HG03457 (cell line): ENCODE results near the gene TALDO1.

Experiments
- ATAC-seq: cut with Tn5 transposase; IDR thresholded peaks from one replicate; pipeline ENCODE4 v1.9.1; 2021; ENCODE audit warnings: moderate number of reproducible peaks; ENCODE audit not compliant: unreplicated experiment

Gene TALDO1

DNA sequence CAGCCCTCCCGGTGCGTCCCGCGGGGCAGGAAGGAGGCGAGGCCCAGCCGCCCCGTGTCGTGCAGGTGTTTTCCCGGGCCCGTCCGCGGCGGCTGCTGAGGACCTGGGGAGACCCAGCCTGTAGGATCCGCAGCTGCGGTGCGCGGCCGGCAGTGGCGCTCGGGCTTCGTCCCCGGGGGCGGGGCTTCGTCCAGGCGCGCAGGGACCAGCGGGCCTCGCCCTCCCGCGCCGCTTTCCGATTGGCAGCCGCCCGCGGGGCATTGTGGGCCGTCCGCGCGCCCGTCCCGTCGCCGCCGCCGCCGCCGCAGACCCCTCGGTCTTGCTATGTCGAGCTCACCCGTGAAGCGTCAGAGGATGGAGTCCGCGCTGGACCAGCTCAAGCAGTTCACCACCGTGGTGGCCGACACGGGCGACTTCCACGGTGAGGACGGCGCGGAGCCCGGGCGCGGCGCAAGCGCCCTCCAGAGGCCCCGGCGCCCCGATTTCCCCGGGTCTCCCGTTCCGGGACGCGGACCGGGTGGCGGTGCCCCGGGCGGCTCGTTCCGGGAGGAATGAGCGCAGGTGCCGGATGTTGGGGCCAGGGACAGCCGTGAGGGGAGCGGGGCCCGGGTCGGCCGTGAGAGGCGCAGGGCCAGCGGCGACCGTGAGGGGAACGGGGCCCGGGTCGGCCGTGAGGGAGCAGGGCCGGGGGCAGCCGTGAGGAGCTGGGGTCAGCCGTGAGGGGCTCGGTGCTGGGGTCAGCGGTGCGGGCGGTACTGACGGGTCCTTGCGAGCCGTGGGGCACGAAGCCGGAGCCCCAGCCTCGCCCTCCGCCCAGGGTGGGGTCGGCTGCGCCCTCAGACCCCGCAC lies at the start of gene TALDO1:
Gene TALDO1, plus strand, starts transcription at position 307 of the 849 bp plus-strand sequence. Its CDS starts 18 bp downstream, at position 325.
- no peak for ATAC-seq

DNA sequence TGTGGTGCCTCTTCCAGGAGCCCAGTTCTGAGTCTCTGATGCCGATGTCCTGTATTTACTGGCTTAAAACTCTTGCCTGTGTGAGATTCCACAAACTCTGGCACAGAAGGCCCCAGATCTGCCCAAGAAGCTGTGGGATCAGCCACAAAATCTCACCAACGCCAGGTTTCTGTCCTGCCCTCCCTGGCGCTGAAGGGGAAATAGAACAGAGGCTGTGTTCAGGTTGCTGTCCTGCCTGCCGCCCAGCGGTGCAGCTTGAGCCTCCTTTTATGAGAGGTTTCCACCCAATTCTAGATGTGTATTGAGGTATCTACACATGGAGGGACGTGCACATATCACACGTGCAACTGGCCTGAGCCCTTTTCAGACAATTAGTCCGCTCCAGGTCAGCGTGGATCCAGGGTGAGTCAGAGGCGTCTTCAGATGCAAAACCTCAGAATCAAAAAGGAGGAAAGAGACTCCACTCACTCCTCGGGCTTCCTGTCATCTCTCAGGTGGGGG lies 49.4 kb upstream of the TALDO1 start:
- ATAC-seq, result no peak

GRCh38 chr11:698493-699115 lies 48.7 kb upstream of the TALDO1 start:
- ATAC-seq, result no peak

DNA sequence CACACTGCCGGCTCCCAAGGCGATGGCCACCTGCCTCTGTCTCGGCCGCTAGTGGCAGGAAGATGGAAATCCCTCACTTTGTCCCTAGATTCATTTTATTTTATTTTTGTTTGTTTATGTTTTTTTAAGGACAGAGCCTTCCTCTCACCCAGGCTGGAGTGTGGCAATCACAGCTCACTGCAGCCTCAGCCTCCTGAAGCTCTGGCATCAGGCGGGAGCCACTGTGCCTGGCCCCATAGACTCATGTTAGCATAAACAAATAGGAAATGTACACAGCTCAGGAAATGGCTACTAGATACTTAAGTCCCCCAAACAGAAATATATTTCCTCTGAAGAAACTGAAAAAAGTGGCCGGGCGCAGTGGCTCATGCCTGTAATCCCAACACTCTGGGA lies 48.2 kb upstream of the TALDO1 start:
- ATAC-seq, result no peak

GRCh38 chr11:699753-700152 lies 47.5 kb upstream of the TALDO1 start:
- no peak for ATAC-seq

- no peak for ATAC-seq
Measured at GRCh38 chr11:701741-702461, 45.4 kb upstream of the TALDO1 start.

- ATAC-seq, result no peak
Measured at GRCh38 chr11:702462-703461, 44.5 kb upstream of the TALDO1 start.

- no peak for ATAC-seq
Measured at GRCh38 chr11:703506-703905, 43.8 kb upstream of the TALDO1 start.

DNA sequence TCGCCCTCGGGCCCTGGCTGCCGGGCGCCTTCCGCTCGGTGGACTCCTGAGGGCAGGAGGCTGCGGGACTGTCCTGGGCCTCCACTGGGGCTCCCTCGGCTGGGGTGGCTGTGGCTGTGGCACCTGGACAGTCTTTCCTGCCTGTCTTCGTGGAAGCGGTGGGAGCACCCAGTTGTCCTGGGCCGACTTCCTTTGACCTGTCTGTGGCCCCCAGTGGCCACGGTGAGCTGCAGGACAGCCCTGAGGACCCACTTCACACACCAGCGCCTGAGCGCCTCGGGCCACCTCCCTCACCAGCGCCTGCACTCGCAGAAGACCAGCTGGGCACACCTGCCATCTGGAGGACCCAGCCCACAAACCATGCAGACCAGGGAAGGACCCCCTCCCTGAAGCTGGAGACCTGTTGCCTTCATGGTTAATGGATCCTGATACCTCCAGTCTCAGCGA lies 43.0 kb upstream of the TALDO1 start:
- no peak for ATAC-seq

DNA sequence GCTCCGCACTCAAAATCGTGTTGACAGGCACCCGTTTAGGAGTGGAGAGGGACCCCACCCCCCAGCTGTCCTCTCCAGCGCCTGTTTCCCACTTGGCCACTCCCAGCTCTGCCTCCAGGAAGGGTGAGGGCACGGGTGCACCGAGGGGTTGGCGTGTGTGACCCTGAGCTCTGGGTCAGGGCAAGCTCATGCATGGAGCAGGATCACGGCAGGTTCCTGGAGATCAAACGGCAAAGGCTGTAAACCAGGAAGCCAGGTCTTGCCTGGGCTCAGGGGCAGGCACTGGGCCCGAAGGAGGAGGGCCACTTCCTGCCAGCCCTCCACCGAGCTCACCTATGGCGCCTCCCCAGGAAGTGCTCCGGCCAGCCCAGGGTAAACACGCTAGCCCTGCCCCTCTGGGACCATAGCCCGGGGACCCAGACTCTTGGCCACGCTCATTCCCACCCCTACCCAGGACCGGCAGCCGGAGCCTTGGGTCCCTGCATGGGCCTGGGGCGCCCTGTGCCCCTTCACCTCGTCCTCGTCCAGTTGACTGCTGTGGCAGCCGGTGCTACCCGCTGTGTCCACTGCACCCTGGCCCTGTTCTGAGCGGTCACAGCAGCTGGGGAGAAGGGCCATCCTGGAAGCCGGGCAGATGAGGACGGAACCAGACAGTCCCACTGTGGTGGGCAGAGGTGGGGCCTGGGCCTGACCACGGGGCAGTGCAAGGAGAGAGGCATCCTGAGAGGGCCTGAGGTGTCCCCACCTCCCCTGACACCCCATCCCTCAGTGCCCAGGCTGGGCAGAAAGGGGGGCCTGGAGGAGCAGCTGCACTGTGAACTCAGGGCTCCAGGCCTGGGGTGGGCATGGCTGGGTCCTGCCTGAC lies 42.3 kb upstream of the TALDO1 start:
- no peak for ATAC-seq

GRCh38 chr11:705646-706438 lies 41.4 kb upstream of the TALDO1 start, which contains the start of gene EPS8L2:
Gene EPS8L2, plus strand, starts transcription at chr11:706231. Its CDS starts 3,177 bp downstream, at chr11:709408.
- ATAC-seq, result no peak

DNA sequence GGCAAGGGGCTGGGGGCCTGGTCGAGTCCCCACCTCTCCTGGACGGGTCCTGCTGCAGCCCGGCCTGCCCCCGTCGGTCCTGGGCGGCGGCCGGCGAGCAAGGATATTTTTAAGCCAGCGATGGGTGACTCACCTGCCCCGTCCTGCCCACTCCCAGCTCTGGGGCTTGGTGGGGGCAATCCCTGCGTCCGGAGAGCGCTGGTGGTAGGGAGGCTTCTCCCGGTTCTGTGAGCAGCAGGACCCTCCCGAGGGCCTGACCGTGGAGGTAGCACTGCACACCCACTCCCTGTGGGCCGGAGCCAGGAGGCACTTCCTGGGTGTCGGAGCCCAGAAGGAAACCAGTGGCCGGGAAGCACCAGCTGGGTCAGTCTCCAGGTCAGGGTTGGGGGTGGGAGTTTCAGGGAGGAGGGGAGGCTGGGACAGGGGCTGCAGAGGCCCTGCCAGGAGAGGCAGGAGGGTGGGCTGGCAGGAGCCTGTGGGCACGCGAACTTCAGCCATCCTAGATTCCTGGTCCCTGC lies 40.8 kb upstream of the TALDO1 start:
- no peak for ATAC-seq

- no peak for ATAC-seq
Measured at GRCh38 chr11:706957-707816, 40.1 kb upstream of the TALDO1 start.

GRCh38 chr11:707817-708420 lies 39.3 kb upstream of the TALDO1 start:
- no peak for ATAC-seq

DNA sequence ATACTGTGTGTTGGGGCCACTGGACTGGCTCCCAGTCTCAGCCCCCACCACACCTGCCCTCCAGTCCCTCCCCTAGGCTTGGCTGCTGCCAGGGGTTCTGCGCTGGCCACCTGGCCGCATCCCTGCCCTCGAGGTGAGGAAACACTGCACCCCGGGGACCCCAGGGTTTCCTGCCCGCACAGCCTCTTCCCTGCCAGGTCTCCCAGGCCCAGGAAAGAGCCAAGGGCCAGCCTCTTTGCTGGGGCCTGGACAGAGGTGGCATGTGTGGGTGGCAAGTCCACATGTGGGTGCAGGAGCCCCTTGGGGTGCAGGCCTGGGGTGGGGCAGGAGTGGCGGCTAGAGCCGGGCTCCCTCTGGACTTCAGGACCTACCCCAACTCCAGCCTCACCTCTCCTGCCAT lies 38.8 kb upstream of the TALDO1 start:
- ATAC-seq, result no peak

GRCh38 chr11:709109-709997 lies 37.9 kb upstream of the TALDO1 start:
- ATAC-seq, result no peak
